Calu3 (cell line): ENCODE results near the gene KCNN4. TPM values are rescaled to one million over a fixed set of nuclear protein-coding genes. Genes with fewer than 3 reads are reported as not detected.

Experiments used
- BruUV-seq: library from RNA; stranded (reverse); fragments of 400-500 nt; replicated peaks from 2 replicates; lab custom pipeline; 2021; lab: Mats Ljungman, UMichigan
- CTCF ChIA-PET: fragments of 300-600 bp; sonication (Branson Sonifier 250); formaldehyde crosslinking; loops from one replicate; lab custom pipeline; 2022; ENCODE audit warnings: antibody characterized with exemption; lab: Charles Lee
- DNase-seq: peaks from one replicate; pipeline ENCODE4 v3.0.0; 2022
- H3K27ac Mint-ChIP-seq: one replicate; pipeline ENCODE4 v1.8.0; 2022; ENCODE audit warnings: mixed read lengths; ENCODE audit not compliant: unreplicated experiment
- H3K27me3 Mint-ChIP-seq: one replicate; pipeline ENCODE4 v1.8.0; 2022; ENCODE audit warnings: mixed read lengths; ENCODE audit not compliant: unreplicated experiment
- H3K36me3 Mint-ChIP-seq: one replicate; pipeline ENCODE4 v1.8.0; 2022; ENCODE audit warnings: mild to moderate bottlenecking, moderate library complexity, mixed read lengths; ENCODE audit not compliant: insufficient read depth, unreplicated experiment
- H3K4me1 Mint-ChIP-seq: one replicate; pipeline ENCODE4 v1.8.0; 2022; ENCODE audit warnings: mild to moderate bottlenecking, low read depth, mixed read lengths; ENCODE audit not compliant: unreplicated experiment
- H3K4me3 Mint-ChIP-seq: one replicate; pipeline ENCODE4 v1.8.0; 2022; ENCODE audit warnings: mild to moderate bottlenecking, low read depth, moderate library complexity, mixed read lengths; ENCODE audit not compliant: unreplicated experiment
- H3K9me3 Mint-ChIP-seq: one replicate; pipeline ENCODE4 v1.8.0; 2022; ENCODE audit warnings: low read depth, mixed read lengths; ENCODE audit not compliant: unreplicated experiment
- intact Hi-C: fragments of 100-400 bp; cut with micrococcal nuclease; formaldehyde crosslinking; loops from one replicate; pipeline ENCODE4 v1.10.0; 2022; ENCODE audit not compliant: unreplicated experiment
- total RNA-seq: library from RNA; stranded (reverse); gene quantifications from 2 replicates; pipeline ENCODE4 v1.2.3, GENCODE V29; 2022
- TF ChIP-seq, protein P1 (sequence below): fragments of 200-600 bp; IDR thresholded peaks from one replicate; pipeline ENCODE4 v1.8.0; 2022; ENCODE audit warnings: antibody characterized with exemption; ENCODE audit not compliant: unreplicated experiment

Gene KCNN4
- total RNA-seq, 1 experiment from 2014 or later, result 152 TPM

DNA sequence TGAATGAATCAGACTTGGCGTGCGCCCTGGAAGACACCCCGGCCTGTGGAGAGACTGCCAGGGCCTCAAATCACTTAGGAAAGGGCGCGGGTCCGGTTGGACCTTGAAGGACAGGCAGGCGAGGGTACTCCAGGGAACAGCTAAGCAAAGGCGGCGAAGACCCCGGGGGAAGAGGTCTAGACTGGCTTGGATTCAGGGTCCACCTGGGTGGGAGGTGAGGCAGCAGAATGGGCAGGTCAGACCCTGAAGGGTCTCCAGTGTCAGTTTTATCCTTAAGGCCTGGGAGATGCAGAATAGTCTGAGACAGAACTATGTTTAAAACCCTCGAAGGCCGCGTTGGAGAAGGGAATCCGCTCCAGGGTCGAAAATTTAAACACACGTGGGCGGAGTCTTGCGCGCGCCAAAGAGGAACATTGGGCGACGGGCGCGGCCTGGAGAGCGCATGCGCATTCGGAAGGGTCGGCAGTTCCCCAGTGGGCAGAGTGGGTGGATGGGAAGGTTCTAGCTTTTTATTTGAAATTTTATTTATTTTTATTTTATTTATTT, 25.4 kb downstream of the KCNN4 start:
- Mint-ChIP-seq H3K36me3 (peaks cover 35% of the 10 kb centered on the region), H3K4me1 (peaks cover 49% of the 10 kb centered on the region), H3K27me3 (no peaks in the 10 kb centered on the region), H3K9me3 (no peaks in the 10 kb centered on the region), H3K27ac (peak overlapping the region; percentile 95), H3K4me3 (peak overlapping the region; percentile 87)
- intact Hi-C loops, result loop anchor here (2.0 kb wide), 1 partner anchor 53 kb away; no protein-coding TSS in a partner anchor
- TSS peak; percentile 77 for BruUV-seq
- CTCF ChIA-PET, result interaction anchor here (0.7 to 2.7 kb wide), 4 partner anchors 10 to 54 kb away, joined by 3 to 14 read pairs (median 6); no protein-coding TSS in a partner anchor
- peak; percentile 86 for DNase-seq
- TF ChIP-seq, protein P1, sequence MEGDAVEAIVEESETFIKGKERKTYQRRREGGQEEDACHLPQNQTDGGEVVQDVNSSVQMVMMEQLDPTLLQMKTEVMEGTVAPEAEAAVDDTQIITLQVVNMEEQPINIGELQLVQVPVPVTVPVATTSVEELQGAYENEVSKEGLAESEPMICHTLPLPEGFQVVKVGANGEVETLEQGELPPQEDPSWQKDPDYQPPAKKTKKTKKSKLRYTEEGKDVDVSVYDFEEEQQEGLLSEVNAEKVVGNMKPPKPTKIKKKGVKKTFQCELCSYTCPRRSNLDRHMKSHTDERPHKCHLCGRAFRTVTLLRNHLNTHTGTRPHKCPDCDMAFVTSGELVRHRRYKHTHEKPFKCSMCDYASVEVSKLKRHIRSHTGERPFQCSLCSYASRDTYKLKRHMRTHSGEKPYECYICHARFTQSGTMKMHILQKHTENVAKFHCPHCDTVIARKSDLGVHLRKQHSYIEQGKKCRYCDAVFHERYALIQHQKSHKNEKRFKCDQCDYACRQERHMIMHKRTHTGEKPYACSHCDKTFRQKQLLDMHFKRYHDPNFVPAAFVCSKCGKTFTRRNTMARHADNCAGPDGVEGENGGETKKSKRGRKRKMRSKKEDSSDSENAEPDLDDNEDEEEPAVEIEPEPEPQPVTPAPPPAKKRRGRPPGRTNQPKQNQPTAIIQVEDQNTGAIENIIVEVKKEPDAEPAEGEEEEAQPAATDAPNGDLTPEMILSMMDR, result no peak

- Mint-ChIP-seq H3K27ac (peak within 1 kb of the TSS; percentile 95), H3K27me3 (no peaks in the 10 kb centered on the region), H3K4me3 (peak within 1 kb of the TSS; percentile 87), H3K36me3 (peaks cover 35% of the 10 kb centered on the region), H3K9me3 (no peaks in the 10 kb centered on the region), H3K4me1 (peaks cover 48% of the 10 kb centered on the region)
- TF ChIP-seq, protein P1, result no peak
- BruUV-seq, result no TSS peak
- peak; percentile 99 for DNase-seq
- CTCF ChIA-PET, result interaction anchor here (0.7 to 2.7 kb wide), 3 partner anchors 9 to 55 kb away, joined by 3 to 14 read pairs (median 6); no protein-coding TSS in a partner anchor
- intact Hi-C loops, result loop anchor here (2.0 kb wide), 1 partner anchor 54 kb away; no protein-coding TSS in a partner anchor
Measured at GRCh38 chr19:43754503-43755255, 26.1 kb downstream of the KCNN4 start, which contains the start of gene SMG9. TSS of gene SMG9 (minus strand) at chr19:43754962. CDS start at chr19:43750741, 4,221 bp downstream.

DNA sequence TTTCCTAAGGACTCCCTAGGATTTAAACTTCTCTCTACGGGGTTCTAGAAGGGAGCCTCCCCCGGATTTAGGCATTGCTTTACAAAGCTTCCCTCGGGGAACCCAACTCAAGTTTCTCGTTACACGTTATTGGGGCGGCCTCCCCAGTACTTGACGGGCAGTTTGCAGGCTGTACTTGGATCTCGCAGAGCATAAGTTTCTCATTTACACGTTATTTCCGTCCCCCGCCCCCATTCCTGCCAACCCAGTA, 26.6 kb downstream of the KCNN4 start:
- H3K36me3 Mint-ChIP-seq, result peaks cover 35% of the 10 kb centered on the region
- TF ChIP-seq, protein P1, result no peak
- H3K9me3 Mint-ChIP-seq, result no peaks in the 10 kb centered on the region
- no TSS peak for BruUV-seq
- no peak for DNase-seq
- peak overlapping the region; percentile 87 for H3K4me3 Mint-ChIP-seq
- peak overlapping the region; percentile 95 for H3K27ac Mint-ChIP-seq
- intact Hi-C loops, result loop anchor here (2.0 kb wide), 1 partner anchor 55 kb away; no protein-coding TSS in a partner anchor
- CTCF ChIA-PET, result interaction anchor here (0.9 to 2.7 kb wide), 2 partner anchors 9 to 24 kb away, joined by 6 to 14 read pairs; no protein-coding TSS in a partner anchor
- H3K27me3 Mint-ChIP-seq, result no peaks in the 10 kb centered on the region
- peaks cover 43% of the 10 kb centered on the region for H3K4me1 Mint-ChIP-seq

- peak overlapping the region; percentile 87 for H3K4me3 Mint-ChIP-seq
- H3K9me3 Mint-ChIP-seq, result no peaks in the 10 kb centered on the region
- H3K36me3 Mint-ChIP-seq, result peaks cover 43% of the 10 kb centered on the region
- H3K27me3 Mint-ChIP-seq, result no peaks in the 10 kb centered on the region
- peaks cover 27% of the 10 kb centered on the region for H3K4me1 Mint-ChIP-seq
- BruUV-seq, result no TSS peak
- no peak for DNase-seq
- no peak overlapping the region for H3K27ac Mint-ChIP-seq
- CTCF ChIA-PET, result interaction anchor here (1.1 to 2.7 kb wide), 3 partner anchors 7 to 32 kb away, joined by 3 to 14 read pairs (median 5); no protein-coding TSS in a partner anchor
- intact Hi-C loops, result no loop called here
- TF ChIP-seq, protein P1, result no peak
Measured at GRCh38 chr19:43752287-43752875, 28.4 kb downstream of the KCNN4 start.
